Breast epithelium (tissue), 4 donors: ENCODE data around the gene PANK2. TPM values are rescaled to one million over a fixed set of nuclear protein-coding genes. Genes with fewer than 3 reads are reported as not detected.

Experiments used
- DNase-seq, 2 donors: peaks; one replicate each; pipeline ENCODE4 v3.0.0-alpha.2; 2019; ENCODE audit warnings: low spot score in 2 of 2
- H3K27ac ChIP-seq, 2 donors: fragments of 200-600 bp; sonication (generic) in 1 of 2; one replicate each; pipeline ENCODE4 v1.5.1; 2016 to 2019; ENCODE audit warnings: mild to moderate bottlenecking in 1 of 2
- H3K27me3 ChIP-seq, 2 donors: fragments of 200-600 bp; sonication (generic) in 1 of 2; one replicate each; pipeline versions ENCODE4 v1.5.1 to v1.6.0; 2017 to 2019; ENCODE audit warnings: control low read depth in 1 of 2, mild to moderate bottlenecking in 1 of 2
- H3K36me3 ChIP-seq: fragments of 200-600 bp; one replicate; pipeline ENCODE4 v1.5.1; 2019
- H3K4me1 ChIP-seq, 2 donors: fragments of 200-600 bp; sonication (generic); one replicate each; pipeline ENCODE4 v1.5.1; 2016 to 2019; ENCODE audit warnings: control low read depth in 1 of 2
- H3K4me3 ChIP-seq, 3 donors: fragments of 200-600 bp; sonication (generic); 1 replicate in 2 of 3; 2 replicates in 1 of 3; pipeline ENCODE4 v1.5.1; 2016 to 2019; ENCODE audit warnings: mild to moderate bottlenecking in 3 of 3, moderate library complexity in 2 of 3
- H3K9me3 ChIP-seq, 2 donors: fragments of 200-600 bp; sonication (generic) in 1 of 2; one replicate each; pipeline ENCODE4 v1.5.1; 2016 to 2019; ENCODE audit warnings: control low read depth in 1 of 2
- POLR2A ChIP-seq: fragments of 450-650 bp; IDR thresholded peaks from one replicate; pipeline ENCODE4 v1.6.1; 2016; ENCODE audit warnings: antibody characterized with exemption, mild to moderate bottlenecking, moderate library complexity
- POLR2AphosphoS5 ChIP-seq, 3 donors: sonication (generic); formaldehyde crosslinking; IDR thresholded peaks; one replicate each; pipeline ENCODE4 v1.6.1; 2017; ENCODE audit warnings: antibody characterized with exemption in 3 of 3
- intact Hi-C: fragments of 100-400 bp; cut with DNase I; formaldehyde crosslinking; loops from one replicate; pipeline ENCODE4 v1.15.1; 2023; ENCODE audit warnings: low total_unique reads
- total RNA-seq, 3 donors: library from RNA; depleted of rRNA; stranded (reverse); fragments of >200 nt; gene quantifications; one replicate each; pipeline ENCODE4 v1.1.0, GENCODE V29; 2016
- TF ChIP-seq, protein P1 (sequence below), 3 donors: fragments of 450-650 bp; IDR thresholded peaks; one replicate each; pipeline ENCODE4 v1.5.1; 2016 to 2017; ENCODE audit warnings: antibody characterized with exemption in 3 of 3, mild to moderate bottlenecking in 3 of 3, moderate library complexity in 3 of 3

The PANK2 gene
- total RNA-seq, 3 donors from 2014 or later = 38.2 to 40.1 (median 38.7) TPM

DNA sequence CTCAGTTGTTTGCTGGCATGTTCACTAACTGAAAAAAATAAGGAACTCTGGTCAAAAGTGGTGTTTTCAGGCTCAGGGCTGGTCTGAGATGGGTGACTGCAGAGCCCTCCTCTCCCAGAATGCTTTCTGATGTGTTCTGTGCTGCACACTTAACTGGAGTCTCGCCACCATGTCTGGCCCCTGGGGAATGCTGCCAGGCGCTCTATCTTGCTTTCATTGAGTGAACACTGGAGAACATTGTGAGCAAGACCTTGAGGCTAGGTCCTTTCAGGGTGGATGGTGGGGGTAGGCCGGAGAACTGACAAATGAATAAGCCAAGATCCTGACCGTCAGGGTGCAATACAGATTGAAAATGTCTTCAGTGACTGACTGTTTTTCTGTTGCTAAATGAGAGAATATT, 19.5 kb downstream of the PANK2 start:
- Histone ChIP-seq H3K36me3 (no peaks in the 10 kb centered on the region), H3K27ac (no peak overlapping the region), H3K4me3 (no peak overlapping the region), H3K27me3 (no peaks in the 10 kb centered on the region), H3K4me1 (no peaks in the 10 kb centered on the region), H3K9me3 (no peaks in the 10 kb centered on the region)
- TF ChIP-seq POLR2A (no peak), POLR2AphosphoS5 (IDR thresholded peaks at IDR 0.05) (no peak)
- TF ChIP-seq, protein P1, sequence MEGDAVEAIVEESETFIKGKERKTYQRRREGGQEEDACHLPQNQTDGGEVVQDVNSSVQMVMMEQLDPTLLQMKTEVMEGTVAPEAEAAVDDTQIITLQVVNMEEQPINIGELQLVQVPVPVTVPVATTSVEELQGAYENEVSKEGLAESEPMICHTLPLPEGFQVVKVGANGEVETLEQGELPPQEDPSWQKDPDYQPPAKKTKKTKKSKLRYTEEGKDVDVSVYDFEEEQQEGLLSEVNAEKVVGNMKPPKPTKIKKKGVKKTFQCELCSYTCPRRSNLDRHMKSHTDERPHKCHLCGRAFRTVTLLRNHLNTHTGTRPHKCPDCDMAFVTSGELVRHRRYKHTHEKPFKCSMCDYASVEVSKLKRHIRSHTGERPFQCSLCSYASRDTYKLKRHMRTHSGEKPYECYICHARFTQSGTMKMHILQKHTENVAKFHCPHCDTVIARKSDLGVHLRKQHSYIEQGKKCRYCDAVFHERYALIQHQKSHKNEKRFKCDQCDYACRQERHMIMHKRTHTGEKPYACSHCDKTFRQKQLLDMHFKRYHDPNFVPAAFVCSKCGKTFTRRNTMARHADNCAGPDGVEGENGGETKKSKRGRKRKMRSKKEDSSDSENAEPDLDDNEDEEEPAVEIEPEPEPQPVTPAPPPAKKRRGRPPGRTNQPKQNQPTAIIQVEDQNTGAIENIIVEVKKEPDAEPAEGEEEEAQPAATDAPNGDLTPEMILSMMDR (IDR thresholded peaks at IDR 0.05) = no peak
- no peak for DNase-seq
- intact Hi-C loops = no loop called here

DNA sequence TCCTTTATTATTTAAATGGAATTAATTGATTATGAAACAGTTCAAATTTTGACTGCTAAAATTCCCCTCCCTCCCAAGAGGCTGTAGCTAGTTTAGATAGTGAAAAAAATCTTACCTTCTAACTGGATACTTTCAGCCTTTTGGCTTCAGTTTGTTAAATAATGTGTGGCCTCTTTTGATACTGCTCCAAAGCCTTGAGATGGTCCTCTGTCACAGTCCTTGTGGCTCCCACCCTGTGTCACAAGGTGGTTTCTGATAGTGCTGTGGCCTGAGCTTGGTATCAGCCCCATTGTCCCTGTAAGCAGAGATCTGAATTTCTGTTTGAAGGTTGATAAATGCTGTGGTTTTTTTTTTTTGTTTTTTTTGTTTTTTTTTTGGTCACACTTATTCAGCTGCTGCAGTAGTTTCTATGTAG, 20.8 kb downstream of the PANK2 start:
- H3K4me3 ChIP-seq = no peak overlapping the region
- H3K27ac ChIP-seq = no peak overlapping the region
- no peaks in the 10 kb centered on the region for H3K4me1 ChIP-seq
- H3K27me3 ChIP-seq = no peaks in the 10 kb centered on the region
- intact Hi-C loops = no loop called here
- no peaks in the 10 kb centered on the region for H3K36me3 ChIP-seq
- no peak for DNase-seq
- no peaks in the 10 kb centered on the region for H3K9me3 ChIP-seq
- TF ChIP-seq POLR2AphosphoS5 (IDR thresholded peaks at IDR 0.05) = no peak
- TF ChIP-seq POLR2A = no peak
- TF ChIP-seq, protein P1 (IDR thresholded peaks at IDR 0.05) = no peak

DNA sequence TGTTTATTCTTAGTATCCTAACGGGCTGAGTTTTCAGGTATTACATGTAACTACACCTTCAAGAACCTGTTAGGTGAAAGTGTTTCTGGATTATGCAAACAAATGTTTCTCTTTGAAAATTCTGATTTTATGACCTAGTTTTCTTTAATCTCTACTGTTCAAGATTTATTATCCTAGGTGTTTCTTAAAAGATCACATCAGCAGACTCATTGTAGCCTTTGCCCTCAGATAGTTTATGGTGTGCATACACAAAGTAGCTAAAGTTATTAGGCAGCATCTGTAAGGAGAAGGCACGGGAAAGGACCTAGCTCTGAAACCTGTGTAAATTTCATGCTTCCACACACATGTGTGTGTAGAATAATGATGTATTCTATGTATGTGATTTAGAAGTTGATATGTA, 21.7 kb downstream of the PANK2 start:
- no peaks in the 10 kb centered on the region for H3K27me3 ChIP-seq
- no peaks in the 10 kb centered on the region for H3K36me3 ChIP-seq
- H3K4me1 ChIP-seq = no peaks in the 10 kb centered on the region
- DNase-seq = no peak
- intact Hi-C loops = no loop called here
- no peak overlapping the region for H3K4me3 ChIP-seq
- no peak overlapping the region for H3K27ac ChIP-seq
- no peaks in the 10 kb centered on the region for H3K9me3 ChIP-seq
- TF ChIP-seq POLR2AphosphoS5 (IDR thresholded peaks at IDR 0.05) = no peak
- no peak for TF ChIP-seq POLR2A
- TF ChIP-seq, protein P1 (IDR thresholded peaks at IDR 0.05) = no peak

DNA sequence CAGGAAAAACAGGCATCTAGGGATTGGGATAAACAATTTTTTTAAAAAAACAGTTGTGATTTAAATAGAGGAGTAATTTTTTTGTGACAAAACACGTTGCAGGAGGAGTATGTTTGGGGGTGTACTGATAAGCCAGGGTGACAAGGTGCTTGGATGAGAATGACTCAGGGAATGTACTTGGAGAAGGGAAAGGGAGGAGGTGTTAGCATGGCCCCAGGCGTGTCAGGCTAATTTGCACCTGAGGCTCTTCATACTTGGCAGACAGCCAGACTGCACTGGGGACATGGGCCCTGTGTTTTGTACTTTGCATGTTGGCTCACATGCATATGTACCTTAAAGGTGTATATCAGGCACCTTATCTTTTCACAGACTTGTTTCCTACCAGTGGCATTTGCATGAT, 22.8 kb downstream of the PANK2 start:
- H3K36me3 ChIP-seq = no peaks in the 10 kb centered on the region
- no peaks in the 10 kb centered on the region for H3K27me3 ChIP-seq
- TF ChIP-seq, protein P1 (IDR thresholded peaks at IDR 0.05) = no peak
- no peak for TF ChIP-seq POLR2A
- no peak for TF ChIP-seq POLR2AphosphoS5 (IDR thresholded peaks at IDR 0.05)
- no peaks in the 10 kb centered on the region for H3K4me1 ChIP-seq
- intact Hi-C loops = no loop called here
- no peaks in the 10 kb centered on the region for H3K9me3 ChIP-seq
- H3K4me3 ChIP-seq = no peak overlapping the region
- no peak for DNase-seq
- no peak overlapping the region for H3K27ac ChIP-seq

DNA sequence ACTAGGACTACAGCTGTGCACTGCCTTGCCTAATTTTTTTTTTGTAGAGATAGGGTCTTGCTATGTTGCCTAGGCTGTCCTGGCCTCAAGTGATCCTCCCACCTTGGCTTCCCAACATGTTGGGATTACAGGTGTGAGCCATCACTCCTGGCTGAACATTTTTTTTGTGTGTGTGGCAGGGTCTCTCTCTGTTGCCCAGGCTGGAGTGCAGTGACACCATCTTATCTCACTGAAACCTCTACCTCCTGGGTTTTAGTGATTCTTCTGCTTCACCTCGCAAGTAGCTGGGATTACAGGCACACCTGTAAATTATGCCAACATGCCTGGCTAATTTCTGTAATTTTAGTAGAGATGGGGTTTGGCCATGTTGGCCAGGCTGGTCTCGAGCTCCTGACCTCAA, 25.3 kb downstream of the PANK2 start:
- no peak for DNase-seq
- Histone ChIP-seq H3K4me1 (no peaks in the 10 kb centered on the region), H3K36me3 (no peaks in the 10 kb centered on the region), H3K9me3 (no peaks in the 10 kb centered on the region), H3K4me3 (no peak overlapping the region), H3K27me3 (no peaks in the 10 kb centered on the region), H3K27ac (no peak overlapping the region)
- intact Hi-C loops = no loop called here
- TF ChIP-seq, protein P1 (IDR thresholded peaks at IDR 0.05) = no peak
- TF ChIP-seq POLR2AphosphoS5 (IDR thresholded peaks at IDR 0.05) (no peak), POLR2A (no peak)
